Measurements from ENCODE around the gene KIRREL3.

KIRREL3 gene

GRCh38 chr11:126498281-126498680, 502.3 kb downstream of the KIRREL3 start:
- DNase-seq = no peak

- DNase-seq = no peak
Measured at GRCh38 chr11:126497581-126498122, 502.9 kb downstream of the KIRREL3 start.

DNA sequence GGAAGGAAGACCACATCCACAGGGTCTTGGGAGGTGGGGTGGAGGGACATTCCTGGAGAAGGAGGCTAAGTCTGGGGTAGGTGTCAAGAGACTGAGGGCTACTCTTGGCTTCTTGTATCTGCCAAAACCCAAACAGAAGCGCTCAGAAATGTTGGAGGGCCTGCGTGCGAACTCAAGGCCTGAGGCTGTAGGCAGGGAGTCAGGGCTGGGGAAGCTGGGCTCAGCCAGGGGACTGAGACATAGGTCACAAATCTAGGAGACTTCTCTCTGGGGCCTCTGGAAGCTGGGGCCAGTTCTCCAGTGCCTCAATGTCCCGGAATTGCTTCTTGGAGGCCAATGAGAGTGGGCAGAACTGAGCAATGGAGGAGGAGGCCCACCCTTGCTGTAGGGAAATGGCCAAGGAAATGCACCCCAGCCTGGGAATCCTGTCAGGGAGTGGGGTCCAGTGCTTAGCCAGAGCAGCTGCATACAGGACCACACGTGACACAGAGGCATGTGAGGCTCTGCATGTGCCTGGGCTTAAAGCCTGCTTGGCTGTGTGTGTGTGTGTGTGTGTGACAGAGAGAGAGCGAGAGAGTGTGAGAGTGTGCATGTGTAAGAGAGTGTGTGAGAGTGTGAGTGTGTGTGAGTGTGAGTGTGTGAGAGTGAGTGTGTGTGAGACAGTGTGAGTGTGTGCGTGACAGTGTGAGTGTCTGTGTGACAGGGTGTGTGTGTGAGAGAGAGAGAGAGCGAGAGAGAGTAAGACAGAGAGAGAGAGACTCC, 503.8 kb downstream of the KIRREL3 start:
- no peak for DNase-seq

- peak; percentile 26 for DNase-seq
Measured at GRCh38 chr11:126495281-126496220, 505.0 kb downstream of the KIRREL3 start.

GRCh38 chr11:126494831-126495230, 505.7 kb downstream of the KIRREL3 start:
- DNase-seq = no peak

- no peak for DNase-seq
Measured at GRCh38 chr11:126492331-126493082, 508.1 kb downstream of the KIRREL3 start.

GRCh38 chr11:126491092-126491491, 509.5 kb downstream of the KIRREL3 start:
- peak; percentile 67 for DNase-seq

GRCh38 chr11:126489836-126490660, 510.5 kb downstream of the KIRREL3 start:
- no peak for DNase-seq

GRCh38 chr11:126488591-126489370, 511.8 kb downstream of the KIRREL3 start:
- DNase-seq = no peak

- DNase-seq = no peak
Measured at GRCh38 chr11:126487711-126488110, 512.9 kb downstream of the KIRREL3 start.

GRCh38 chr11:126485986-126486635, 514.5 kb downstream of the KIRREL3 start:
- no peak for DNase-seq

GRCh38 chr11:126485021-126485792, 515.4 kb downstream of the KIRREL3 start:
- no peak for DNase-seq

DNA sequence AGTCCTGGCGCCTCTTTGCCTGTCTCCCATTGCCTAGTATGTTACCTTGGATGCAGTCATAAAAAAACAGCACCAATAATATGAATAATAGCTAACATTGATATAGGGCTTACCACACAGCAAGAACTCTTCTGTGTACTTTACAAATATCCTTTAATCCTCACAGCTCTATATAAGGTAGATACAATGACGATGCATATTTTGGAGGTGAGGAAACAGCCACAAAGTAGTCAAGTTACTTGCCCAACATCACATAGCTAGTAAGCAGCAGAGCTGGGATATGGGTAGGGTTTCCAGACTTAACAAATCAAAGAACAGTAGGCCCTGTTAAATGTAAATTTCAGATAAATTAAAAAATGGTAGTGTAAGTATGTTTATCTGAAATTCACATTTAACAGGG, 516.3 kb downstream of the KIRREL3 start:
- no peak for DNase-seq

DNA sequence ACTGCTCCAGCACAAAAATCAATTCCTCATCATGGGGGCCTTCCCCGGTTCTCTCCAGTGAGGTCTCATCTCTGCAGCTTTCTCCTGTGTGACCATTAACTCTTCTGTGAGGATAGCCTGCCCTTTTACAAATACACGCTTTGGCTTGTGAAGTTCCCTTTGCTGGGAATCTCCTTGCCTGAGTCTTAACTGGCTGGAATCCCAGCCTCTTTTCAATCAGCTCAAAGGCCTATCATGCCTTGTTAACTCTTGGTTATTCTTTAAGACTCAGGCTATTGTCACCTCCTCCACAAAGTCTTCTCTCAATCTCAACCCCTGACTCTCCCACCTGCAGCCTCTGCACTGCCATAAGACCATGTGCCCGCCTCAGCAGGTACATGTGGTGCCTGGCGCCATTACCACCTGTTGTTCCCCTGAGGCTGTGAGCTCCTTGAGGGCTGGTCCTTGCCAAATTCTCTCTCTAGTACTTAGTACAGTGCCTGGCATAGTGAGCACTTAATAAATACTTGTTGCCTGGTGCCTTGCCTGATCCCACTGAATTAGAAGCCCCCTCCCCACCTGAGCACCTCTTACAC, 516.9 kb downstream of the KIRREL3 start:
- no peak for DNase-seq

DNA sequence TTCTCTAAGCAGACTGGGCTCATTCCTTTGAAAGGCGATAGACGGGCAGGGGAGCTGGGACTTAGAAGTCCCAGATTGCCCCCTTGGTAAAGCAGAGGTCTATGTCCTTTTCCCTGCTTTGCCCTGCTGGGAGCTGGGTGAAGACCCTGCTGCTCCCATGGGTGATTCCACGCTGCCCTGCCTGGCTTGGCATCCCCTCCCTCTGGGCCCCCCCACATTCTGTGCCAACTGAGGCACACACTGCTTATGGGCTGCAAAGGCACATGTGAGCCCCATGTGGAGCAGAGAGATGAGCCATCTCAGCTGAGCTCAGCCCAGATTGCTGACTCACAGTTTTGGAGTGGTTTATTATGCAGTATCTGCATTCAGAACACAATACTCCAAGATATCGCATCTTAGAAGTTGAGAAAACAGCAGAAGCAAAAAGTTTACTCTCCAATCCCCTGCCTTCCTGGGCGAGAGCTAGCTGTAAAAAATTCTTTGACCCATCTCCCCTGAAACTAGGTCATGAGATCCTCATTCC, 517.9 kb downstream of the KIRREL3 start:
- DNase-seq = no peak

DNA sequence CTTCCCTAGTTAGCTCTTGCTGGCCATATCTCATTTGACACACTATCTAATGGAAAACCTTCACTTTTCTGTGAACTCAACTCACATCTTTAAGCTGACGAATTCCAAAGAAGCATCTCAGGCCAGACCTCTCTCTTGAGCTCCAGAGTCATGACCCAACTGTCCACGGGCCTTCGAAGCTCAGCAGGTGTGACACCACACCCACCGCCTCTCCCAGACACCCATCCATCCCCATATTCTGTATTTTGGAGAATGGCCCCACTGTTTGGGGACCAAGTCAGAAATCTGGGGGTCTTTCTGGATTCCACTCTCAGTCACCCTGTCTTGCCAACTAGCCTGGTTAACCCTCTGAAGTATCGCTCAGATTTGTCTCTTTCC, 519.3 kb downstream of the KIRREL3 start:
- DNase-seq = no peak

DNA sequence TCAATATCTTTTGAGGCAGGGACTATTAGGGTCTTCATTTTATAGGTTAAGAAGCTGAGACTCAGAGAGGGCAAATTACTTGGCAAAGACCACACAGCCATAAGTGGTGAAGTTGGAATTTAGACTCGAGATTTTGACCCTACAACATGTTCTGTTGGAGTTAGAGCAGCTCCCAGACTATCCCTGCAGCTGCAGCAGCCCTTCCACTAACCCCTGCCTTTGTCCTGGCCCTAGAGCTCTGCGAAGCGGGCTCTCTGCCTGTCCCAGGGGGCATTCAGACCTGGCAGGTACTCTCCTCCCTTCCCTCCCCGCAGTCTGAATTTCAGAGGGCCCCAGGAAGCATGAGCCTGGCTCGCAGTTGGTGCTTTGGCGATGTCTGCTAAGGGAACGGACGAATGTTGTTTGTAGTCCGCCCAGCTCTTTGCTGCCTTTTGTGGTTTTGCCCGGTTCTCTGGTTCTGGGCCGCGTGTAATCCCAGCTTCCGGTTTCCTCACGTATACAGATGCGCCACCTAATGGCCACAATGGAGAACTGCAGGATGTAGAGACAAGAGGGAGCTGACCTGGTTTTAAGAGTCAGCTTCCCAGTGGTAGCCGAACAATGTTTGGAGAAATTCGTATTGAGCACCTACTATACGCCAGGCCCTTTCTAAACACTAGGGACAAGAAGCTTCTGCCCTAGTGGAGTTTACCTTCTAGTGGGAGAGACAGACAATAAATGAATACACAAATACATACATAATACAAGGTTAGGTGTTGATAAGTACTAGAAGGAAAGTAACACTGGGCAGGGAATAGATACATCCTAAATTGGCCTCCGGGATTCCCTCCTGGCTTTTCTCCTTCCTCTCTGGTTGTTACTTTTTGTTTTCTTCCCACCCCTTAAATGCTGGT, 519.9 kb downstream of the KIRREL3 start:
- DNase-seq = peak; percentile 71

- no peak for DNase-seq
Measured at GRCh38 chr11:126480015-126480409, 520.6 kb downstream of the KIRREL3 start.

Data from NCI-H510A (cell line).